Activated B cell treated with CpG ODN at 0.5 μM for 24 hours (primary cell): ENCODE data around the gene BBOX1. TPM values are rescaled to one million over a fixed set of nuclear protein-coding genes. Genes with fewer than 3 reads are reported as not detected.

ENCODE experiments used
- ATAC-seq: fragments of 200-7000 bp; cut with Tn5 transposase; one replicate; pipeline ENCODE4 v1.10.0; 2021; ENCODE audit warnings: low read depth, mild to moderate bottlenecking, moderate library complexity
- CTCF ChIA-PET: fragments of 350-600 bp; sonication (Branson Sonifier 250); formaldehyde crosslinking; loops from one replicate; lab custom pipeline; 2021; ENCODE audit warnings: antibody characterized with exemption; lab: Charles Lee
- POLR2A ChIA-PET: fragments of 350-600 bp; sonication (Branson Sonifier 250); formaldehyde crosslinking; loops from one replicate; lab custom pipeline; 2021; ENCODE audit warnings: antibody characterized with exemption; lab: Charles Lee
- DNase-seq: peaks from one replicate; pipeline ENCODE4 v3.0.0; 2022
- H3K27ac Mint-ChIP-seq: one replicate; pipeline ENCODE4 v1.8.0; 2020; ENCODE audit warnings: mixed read lengths
- H3K27me3 Mint-ChIP-seq: one replicate; pipeline ENCODE4 v1.8.0; 2021; ENCODE audit warnings: mixed read lengths
- H3K36me3 Mint-ChIP-seq: one replicate; pipeline ENCODE4 v1.8.0; 2021; ENCODE audit warnings: low read depth, mixed read lengths
- H3K4me1 Mint-ChIP-seq: one replicate; pipeline ENCODE4 v1.8.0; 2021; ENCODE audit warnings: mixed read lengths
- H3K4me3 Mint-ChIP-seq: one replicate; pipeline ENCODE4 v1.8.0; 2020; ENCODE audit warnings: mild to moderate bottlenecking, mixed read lengths
- H3K9me3 Mint-ChIP-seq: one replicate; pipeline ENCODE4 v1.8.0; 2020; ENCODE audit warnings: mixed read lengths
- intact Hi-C: fragments of 100-400 bp; cut with micrococcal nuclease; formaldehyde crosslinking; loops from one replicate; pipeline ENCODE4 v1.15.1; 2024
- total RNA-seq: library from RNA; stranded (reverse); gene quantifications from 2 replicates; pipeline ENCODE4 v1.2.3, GENCODE V29; 2022
- TF ChIP-seq, protein P1 (sequence below): fragments of 200-600 bp; IDR thresholded peaks from one replicate; pipeline ENCODE4 v1.8.0; 2022; ENCODE audit warnings: antibody characterized with exemption, mild to moderate bottlenecking

Gene BBOX1
- total RNA-seq, 1 donor from 2014 or later: not detected

DNA sequence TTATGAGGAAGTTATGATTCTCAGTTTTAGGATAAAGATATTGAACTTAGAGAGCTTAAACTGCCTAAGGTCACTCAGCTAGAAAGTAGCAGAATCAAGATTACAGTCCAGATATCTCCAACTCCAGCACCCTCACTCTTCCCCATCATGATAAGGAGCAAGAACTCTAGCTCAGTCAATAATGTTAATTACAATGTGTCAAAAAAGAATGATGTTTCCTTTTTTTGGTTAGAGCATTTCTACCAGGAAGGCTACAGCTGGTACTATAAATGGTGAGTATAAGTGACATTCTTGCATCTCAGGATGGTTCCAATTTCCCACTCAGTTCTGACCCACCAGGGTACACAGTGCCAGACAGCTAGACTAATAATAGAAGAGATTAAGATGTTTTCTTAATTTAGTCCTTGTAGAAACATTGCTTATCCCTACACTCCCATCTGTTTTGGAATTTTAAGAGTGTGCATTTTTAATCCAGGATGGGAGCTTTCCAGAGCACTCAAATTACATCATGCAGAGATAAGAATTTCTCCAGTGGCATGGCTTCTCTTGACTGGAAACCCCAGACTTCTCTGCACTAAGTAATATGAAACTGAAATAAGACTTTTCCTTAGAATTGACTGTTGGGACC lies 21.6 kb upstream of the BBOX1 start:
- Mint-ChIP-seq H3K4me3 (no peak overlapping the region), H3K36me3 (no peaks in the 10 kb centered on the region), H3K27ac (no peak overlapping the region), H3K4me1 (no peaks in the 10 kb centered on the region), H3K9me3 (peaks cover 3% of the 10 kb centered on the region), H3K27me3 (no peaks in the 10 kb centered on the region)
- ChIA-PET CTCF (no interaction called here), POLR2A (no interaction called here)
- ATAC-seq: no peak
- DNase-seq: no peak
- TF ChIP-seq, protein P1, sequence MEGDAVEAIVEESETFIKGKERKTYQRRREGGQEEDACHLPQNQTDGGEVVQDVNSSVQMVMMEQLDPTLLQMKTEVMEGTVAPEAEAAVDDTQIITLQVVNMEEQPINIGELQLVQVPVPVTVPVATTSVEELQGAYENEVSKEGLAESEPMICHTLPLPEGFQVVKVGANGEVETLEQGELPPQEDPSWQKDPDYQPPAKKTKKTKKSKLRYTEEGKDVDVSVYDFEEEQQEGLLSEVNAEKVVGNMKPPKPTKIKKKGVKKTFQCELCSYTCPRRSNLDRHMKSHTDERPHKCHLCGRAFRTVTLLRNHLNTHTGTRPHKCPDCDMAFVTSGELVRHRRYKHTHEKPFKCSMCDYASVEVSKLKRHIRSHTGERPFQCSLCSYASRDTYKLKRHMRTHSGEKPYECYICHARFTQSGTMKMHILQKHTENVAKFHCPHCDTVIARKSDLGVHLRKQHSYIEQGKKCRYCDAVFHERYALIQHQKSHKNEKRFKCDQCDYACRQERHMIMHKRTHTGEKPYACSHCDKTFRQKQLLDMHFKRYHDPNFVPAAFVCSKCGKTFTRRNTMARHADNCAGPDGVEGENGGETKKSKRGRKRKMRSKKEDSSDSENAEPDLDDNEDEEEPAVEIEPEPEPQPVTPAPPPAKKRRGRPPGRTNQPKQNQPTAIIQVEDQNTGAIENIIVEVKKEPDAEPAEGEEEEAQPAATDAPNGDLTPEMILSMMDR: no peak
- intact Hi-C loops: no loop called here

- intact Hi-C loops: no loop called here
- Mint-ChIP-seq H3K27ac (no peak overlapping the region), H3K4me1 (no peaks in the 10 kb centered on the region), H3K4me3 (no peak overlapping the region), H3K27me3 (no peaks in the 10 kb centered on the region), H3K9me3 (no peaks in the 10 kb centered on the region), H3K36me3 (no peaks in the 10 kb centered on the region)
- ATAC-seq (no peak), DNase-seq (no peak)
- TF ChIP-seq, protein P1: no peak
- POLR2A ChIA-PET: no interaction called here
- CTCF ChIA-PET: no interaction called here
Measured at GRCh38 chr11:27020751-27021150, 19.9 kb upstream of the BBOX1 start.

- Mint-ChIP-seq H3K27ac (no peak overlapping the region), H3K36me3 (no peaks in the 10 kb centered on the region), H3K4me3 (no peak overlapping the region), H3K27me3 (no peaks in the 10 kb centered on the region), H3K4me1 (no peaks in the 10 kb centered on the region), H3K9me3 (no peaks in the 10 kb centered on the region)
- DNase-seq (no peak), ATAC-seq (no peak)
- CTCF ChIA-PET: no interaction called here
- intact Hi-C loops: no loop called here
- POLR2A ChIA-PET: no interaction called here
- TF ChIP-seq, protein P1: no peak
Measured at GRCh38 chr11:27022659-27023251, 17.9 kb upstream of the BBOX1 start.

GRCh38 chr11:27024865-27025264 lies 15.8 kb upstream of the BBOX1 start:
- intact Hi-C loops: no loop called here
- H3K27me3 Mint-ChIP-seq: no peaks in the 10 kb centered on the region
- no peaks in the 10 kb centered on the region for H3K36me3 Mint-ChIP-seq
- H3K27ac Mint-ChIP-seq: no peak overlapping the region
- ATAC-seq (no peak), DNase-seq (no peak)
- no peaks in the 10 kb centered on the region for H3K4me1 Mint-ChIP-seq
- H3K9me3 Mint-ChIP-seq: no peaks in the 10 kb centered on the region
- TF ChIP-seq, protein P1: no peak
- ChIA-PET POLR2A (no interaction called here), CTCF (no interaction called here)
- no peak overlapping the region for H3K4me3 Mint-ChIP-seq

GRCh38 chr11:27025312-27025955 lies 15.2 kb upstream of the BBOX1 start:
- ATAC-seq: no peak

More at GRCh38 chr11:27025312-27025955, 15.2 kb upstream of the BBOX1 start:
- ChIA-PET CTCF (no interaction called here), POLR2A (no interaction called here)
- Mint-ChIP-seq H3K36me3 (no peaks in the 10 kb centered on the region), H3K27ac (no peak overlapping the region), H3K27me3 (no peaks in the 10 kb centered on the region), H3K4me1 (no peaks in the 10 kb centered on the region), H3K4me3 (no peak overlapping the region), H3K9me3 (no peaks in the 10 kb centered on the region)
- DNase-seq: no peak
- TF ChIP-seq, protein P1: no peak
- intact Hi-C loops: no loop called here
